Measurements from ENCODE around the gene PCBP3. TPM values are rescaled to one million over a fixed set of nuclear protein-coding genes. Genes with fewer than 3 reads are reported as not detected.

PCBP3 gene
- total RNA-seq, 1 donor from 2014 or later: 8.2 TPM

DNA sequence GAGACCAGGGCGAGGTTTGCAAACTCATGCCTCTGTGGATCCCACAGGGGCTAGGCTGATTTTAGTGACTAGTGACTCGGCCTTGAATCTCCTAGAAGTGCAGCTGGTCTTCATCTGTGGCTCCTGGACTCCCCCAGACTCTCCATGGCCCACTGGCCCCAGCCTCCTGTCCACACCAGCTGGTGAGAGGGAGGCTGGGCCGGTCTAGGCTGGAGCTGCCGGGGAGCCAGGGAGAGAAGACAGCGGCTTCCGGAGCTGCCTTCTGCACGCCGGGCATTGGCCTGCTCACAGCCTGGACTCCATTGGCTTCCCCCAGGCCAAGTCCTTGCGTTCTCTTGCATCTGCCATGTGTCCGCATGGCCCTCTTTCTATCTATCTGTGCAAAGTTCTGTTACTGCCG lies 285.9 kb downstream of the PCBP3 start:
- intact Hi-C loops (cut with micrococcal nuclease): no loop called here
- no peak overlapping the region for H3K4me3 Mint-ChIP-seq
- no peak for DNase-seq (ENCODE audit: low spot score)
- H3K9me3 Mint-ChIP-seq: no peaks in the 10 kb centered on the region
- H3K27ac Mint-ChIP-seq: no peak overlapping the region
- H3K27me3 Mint-ChIP-seq (ENCODE audit: insufficient read depth): no peaks in the 10 kb centered on the region
- no peaks in the 10 kb centered on the region for H3K36me3 Mint-ChIP-seq (ENCODE audit: low read depth)
- no peaks in the 10 kb centered on the region for H3K4me1 Mint-ChIP-seq (ENCODE audit: low read depth)

DNA sequence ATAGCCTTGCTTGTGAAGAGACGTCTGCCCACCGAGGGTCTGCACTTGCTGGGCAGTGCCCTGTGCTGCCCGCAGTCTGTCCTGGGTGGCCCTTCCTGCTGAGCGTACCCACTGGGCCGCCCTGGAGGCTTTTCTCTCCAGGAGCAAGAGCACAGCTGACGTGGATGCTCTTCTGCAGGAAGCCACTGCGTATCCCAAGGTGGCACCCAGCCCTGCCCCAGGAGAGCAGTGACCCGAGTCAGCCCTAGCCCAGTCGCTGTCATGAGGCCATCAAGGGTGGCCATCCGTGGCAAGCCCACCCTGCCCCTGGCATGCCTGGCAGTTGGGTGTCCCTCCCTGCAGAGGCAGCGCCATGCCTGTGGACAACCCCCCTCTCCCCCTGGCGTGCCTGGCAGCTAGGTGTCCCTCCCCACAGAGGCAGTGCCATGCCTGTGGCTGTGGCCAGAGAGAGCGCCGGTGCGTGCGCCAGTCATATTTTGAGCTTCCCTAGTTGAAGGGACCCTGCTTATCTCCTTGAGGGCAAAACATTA lies 286.8 kb downstream of the PCBP3 start:
- no peak overlapping the region for H3K27ac Mint-ChIP-seq
- intact Hi-C loops (cut with micrococcal nuclease): no loop called here
- H3K9me3 Mint-ChIP-seq: no peaks in the 10 kb centered on the region

DNA sequence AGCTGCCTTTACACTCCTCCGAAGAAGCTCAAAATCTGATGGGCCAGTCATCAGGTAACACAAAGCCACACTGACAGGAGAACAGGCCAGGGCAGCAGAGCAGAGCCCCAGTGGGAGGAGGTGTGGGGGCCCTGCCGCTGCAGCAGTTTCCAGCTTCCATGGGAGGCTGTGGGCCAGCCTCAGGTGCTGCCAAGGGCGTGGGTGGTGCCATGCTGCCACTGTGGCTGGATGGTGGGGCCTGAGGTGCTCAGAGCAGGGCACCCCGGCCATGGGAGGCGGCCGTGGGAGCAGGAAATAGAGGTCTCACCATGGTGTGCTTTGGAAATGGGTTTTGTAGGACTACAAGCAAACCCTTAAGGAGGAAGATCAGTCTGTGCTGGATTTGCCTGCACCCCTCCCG lies 287.3 kb downstream of the PCBP3 start:
- no peak for DNase-seq (ENCODE audit: low spot score)
- Mint-ChIP-seq H3K36me3 (ENCODE audit: low read depth) (no peaks in the 10 kb centered on the region), H3K4me3 (no peak overlapping the region), H3K4me1 (ENCODE audit: low read depth) (no peaks in the 10 kb centered on the region), H3K9me3 (no peaks in the 10 kb centered on the region), H3K27me3 (ENCODE audit: insufficient read depth) (no peaks in the 10 kb centered on the region), H3K27ac (no peak overlapping the region)
- intact Hi-C loops (cut with micrococcal nuclease): no loop called here

More for the DNA sequence above, 286.8 kb downstream of the PCBP3 start:
- Mint-ChIP-seq H3K4me3 (no peak overlapping the region), H3K4me1 (ENCODE audit: low read depth) (no peaks in the 10 kb centered on the region), H3K36me3 (ENCODE audit: low read depth) (no peaks in the 10 kb centered on the region), H3K27me3 (ENCODE audit: insufficient read depth) (no peaks in the 10 kb centered on the region)
- DNase-seq (ENCODE audit: low spot score): no peak

DNA sequence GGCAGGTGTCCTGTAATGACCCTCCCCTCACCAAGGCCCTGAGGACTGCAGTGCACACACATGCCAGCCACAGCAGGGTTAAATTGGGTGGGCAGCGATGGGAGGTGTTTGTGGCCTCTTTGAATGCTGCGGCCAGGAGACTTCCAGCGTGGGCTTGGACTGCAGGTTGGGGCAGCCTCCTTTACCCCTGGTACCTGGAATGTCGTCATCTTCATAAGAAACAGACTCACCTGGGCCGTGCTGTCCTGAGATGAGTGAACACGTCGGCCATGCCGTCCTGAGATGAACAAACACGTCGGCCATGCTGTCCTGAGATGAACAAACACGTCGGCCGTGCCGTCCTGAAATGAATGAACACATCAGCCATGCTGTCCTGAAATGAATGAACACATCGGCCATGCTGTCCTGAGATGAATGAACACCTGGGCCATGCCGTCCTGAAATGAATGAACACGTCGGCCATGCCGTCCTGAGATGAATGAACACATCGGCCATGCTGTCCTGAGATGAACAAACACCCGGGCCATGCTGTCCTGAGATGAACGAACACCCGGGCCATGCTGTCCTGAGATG lies 288.0 kb downstream of the PCBP3 start:
- no peaks in the 10 kb centered on the region for H3K27me3 Mint-ChIP-seq (ENCODE audit: insufficient read depth)
- no peak overlapping the region for H3K4me3 Mint-ChIP-seq
- no peak for DNase-seq (ENCODE audit: low spot score)
- no peaks in the 10 kb centered on the region for H3K4me1 Mint-ChIP-seq (ENCODE audit: low read depth)
- intact Hi-C loops (cut with micrococcal nuclease): no loop called here
- no peak overlapping the region for H3K27ac Mint-ChIP-seq
- H3K9me3 Mint-ChIP-seq: no peaks in the 10 kb centered on the region
- no peaks in the 10 kb centered on the region for H3K36me3 Mint-ChIP-seq (ENCODE audit: low read depth)

DNA sequence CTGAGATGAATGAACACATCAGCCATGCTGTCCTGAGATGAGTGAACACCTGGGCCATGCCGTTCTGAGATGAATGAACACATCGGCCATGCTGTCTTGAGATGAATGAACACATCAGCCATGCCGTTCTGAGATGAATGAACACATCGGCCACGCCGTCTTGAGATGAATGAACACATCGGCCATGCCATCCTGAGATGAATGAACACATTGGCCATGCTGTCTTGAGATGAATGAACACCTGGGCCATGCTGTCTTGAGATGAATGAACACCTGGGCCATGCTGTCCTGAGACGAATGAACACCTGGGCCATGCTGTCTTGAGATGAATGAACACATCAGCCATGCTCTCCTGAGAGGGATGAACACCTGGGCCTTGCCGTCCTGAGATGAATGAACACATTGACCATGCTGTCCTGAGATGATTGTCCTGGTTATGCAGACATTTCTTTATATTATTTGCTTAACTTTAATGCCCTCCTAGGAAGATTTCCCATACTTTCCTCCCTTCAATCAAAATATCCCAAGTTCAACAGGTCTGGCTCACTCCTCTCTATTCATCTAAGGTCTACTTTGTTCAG lies 289.5 kb downstream of the PCBP3 start:
- Mint-ChIP-seq H3K9me3 (no peaks in the 10 kb centered on the region), H3K4me3 (no peak overlapping the region), H3K36me3 (ENCODE audit: low read depth) (no peaks in the 10 kb centered on the region), H3K27me3 (ENCODE audit: insufficient read depth) (no peaks in the 10 kb centered on the region), H3K27ac (no peak overlapping the region), H3K4me1 (ENCODE audit: low read depth) (no peaks in the 10 kb centered on the region)
- no peak for DNase-seq (ENCODE audit: low spot score)
- intact Hi-C loops (cut with micrococcal nuclease): no loop called here

DNA sequence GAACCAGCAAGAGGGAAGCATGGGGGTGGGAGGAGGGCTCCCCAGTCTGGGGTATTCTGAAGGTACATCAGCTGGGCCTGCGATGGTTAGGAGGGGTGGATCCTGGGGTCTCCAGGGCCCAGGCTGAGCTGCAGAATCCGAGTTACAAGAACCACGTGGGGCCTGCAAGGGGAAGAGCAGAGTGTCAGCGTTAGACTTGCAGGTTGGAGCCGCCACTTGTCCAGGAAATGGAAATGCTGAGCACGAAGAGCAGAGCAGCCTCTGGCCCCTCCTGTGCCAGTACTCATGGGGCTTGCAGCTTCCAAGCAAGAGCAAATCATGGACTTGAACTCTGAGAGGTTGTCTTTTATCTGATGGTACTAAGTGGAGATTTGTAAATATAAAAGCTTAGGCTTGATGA lies 290.6 kb downstream of the PCBP3 start:
- H3K9me3 Mint-ChIP-seq: no peaks in the 10 kb centered on the region
- H3K4me1 Mint-ChIP-seq (ENCODE audit: low read depth): no peaks in the 10 kb centered on the region
- DNase-seq (ENCODE audit: low spot score): no peak
- intact Hi-C loops (cut with micrococcal nuclease): no loop called here
- H3K4me3 Mint-ChIP-seq: no peak overlapping the region
- no peaks in the 10 kb centered on the region for H3K27me3 Mint-ChIP-seq (ENCODE audit: insufficient read depth)
- no peaks in the 10 kb centered on the region for H3K36me3 Mint-ChIP-seq (ENCODE audit: low read depth)
- H3K27ac Mint-ChIP-seq: no peak overlapping the region

DNA sequence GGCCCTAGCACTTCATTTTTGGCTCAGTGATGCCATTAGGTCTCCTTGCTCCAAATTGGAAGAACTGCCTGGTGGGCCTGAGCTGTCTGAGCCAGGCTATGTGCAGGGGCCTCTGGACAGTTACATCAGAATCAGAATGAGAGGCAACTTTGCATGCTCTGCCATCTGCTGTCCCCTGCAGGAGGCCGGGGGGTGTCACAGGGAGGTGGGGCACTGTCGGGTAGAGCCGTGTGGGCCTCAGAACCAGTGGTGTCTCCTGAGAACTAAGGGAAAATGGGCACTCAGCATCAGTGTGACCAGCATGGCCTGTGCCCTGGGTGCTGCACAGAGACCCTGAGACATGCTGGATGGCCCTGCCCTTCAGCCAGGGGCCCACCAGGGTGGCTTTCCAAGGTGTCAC lies 291.0 kb downstream of the PCBP3 start:
- Mint-ChIP-seq H3K9me3 (no peaks in the 10 kb centered on the region), H3K27ac (no peak overlapping the region), H3K36me3 (ENCODE audit: low read depth) (no peaks in the 10 kb centered on the region), H3K27me3 (ENCODE audit: insufficient read depth) (no peaks in the 10 kb centered on the region), H3K4me3 (no peak overlapping the region), H3K4me1 (ENCODE audit: low read depth) (no peaks in the 10 kb centered on the region)
- intact Hi-C loops (cut with micrococcal nuclease): no loop called here
- DNase-seq (ENCODE audit: low spot score): no peak

DNA sequence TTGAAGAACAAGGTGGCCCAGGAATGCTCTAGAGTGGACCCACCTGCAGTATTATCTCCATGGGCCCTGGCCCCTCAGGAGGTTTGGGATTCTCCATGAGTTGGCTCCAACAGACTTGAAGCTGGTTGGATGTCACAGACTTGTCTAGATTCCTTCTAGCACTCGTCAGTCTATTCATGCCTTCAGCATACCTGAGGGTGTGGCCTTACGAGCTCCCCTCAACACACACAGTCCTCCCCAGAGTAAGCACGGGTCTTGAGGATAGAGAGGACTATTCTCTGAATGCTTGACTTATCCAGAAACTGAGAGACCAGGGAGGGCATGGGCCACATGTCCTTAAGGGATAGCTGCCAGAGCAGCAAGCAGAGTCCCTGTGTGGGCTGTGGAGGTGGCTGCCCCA lies 292.1 kb downstream of the PCBP3 start:
- intact Hi-C loops (cut with micrococcal nuclease): no loop called here
- H3K9me3 Mint-ChIP-seq: no peaks in the 10 kb centered on the region
- H3K4me3 Mint-ChIP-seq: no peak overlapping the region

DNA sequence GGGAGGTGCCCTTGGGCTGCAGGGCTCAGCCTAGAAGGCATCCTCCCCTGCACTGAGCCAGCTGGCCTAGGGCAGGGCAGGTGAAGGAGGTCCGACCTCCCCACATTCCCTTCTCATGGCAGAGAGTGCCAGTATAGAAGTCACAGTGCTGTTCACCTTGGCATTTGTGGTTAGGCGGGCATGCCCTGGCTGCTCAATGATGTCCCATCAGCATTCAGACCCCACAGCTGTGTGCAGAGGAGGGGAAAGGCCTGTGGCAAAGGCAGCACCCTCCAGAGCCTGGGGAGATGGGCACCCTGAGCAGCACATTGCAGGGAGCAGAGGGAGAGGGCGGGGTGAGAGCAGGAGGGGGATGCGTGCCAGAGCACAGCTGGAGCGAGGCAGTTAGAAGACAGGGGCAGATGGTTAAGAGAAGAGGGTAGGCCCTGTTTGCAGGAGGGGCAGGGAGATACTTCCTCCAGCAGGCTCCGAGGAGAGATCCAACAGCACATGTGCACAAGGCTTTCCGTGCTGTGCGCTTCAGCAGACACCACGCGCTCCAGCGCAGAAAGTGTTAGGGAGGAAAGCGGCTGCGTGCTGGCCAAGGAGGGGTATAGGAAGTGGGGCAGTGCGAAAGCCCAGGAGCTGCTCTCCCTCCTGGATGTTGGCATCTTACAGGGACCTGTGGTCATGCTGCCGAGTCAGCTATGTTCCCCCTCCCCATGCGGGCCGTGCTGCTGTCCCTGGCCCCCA lies 294.4 kb downstream of the PCBP3 start:
- intact Hi-C loops (cut with micrococcal nuclease): no loop called here
- no peak for DNase-seq (ENCODE audit: low spot score)
- no peak overlapping the region for H3K27ac Mint-ChIP-seq
- no peaks in the 10 kb centered on the region for H3K4me1 Mint-ChIP-seq (ENCODE audit: low read depth)
- H3K27me3 Mint-ChIP-seq (ENCODE audit: insufficient read depth): no peaks in the 10 kb centered on the region
- H3K36me3 Mint-ChIP-seq (ENCODE audit: low read depth): no peaks in the 10 kb centered on the region
- H3K4me3 Mint-ChIP-seq: no peak overlapping the region
- no peaks in the 10 kb centered on the region for H3K9me3 Mint-ChIP-seq

More for the DNA sequence above, 292.1 kb downstream of the PCBP3 start:
- no peaks in the 10 kb centered on the region for H3K36me3 Mint-ChIP-seq (ENCODE audit: low read depth)
- DNase-seq (ENCODE audit: low spot score): no peak
- H3K27me3 Mint-ChIP-seq (ENCODE audit: insufficient read depth): no peaks in the 10 kb centered on the region
- no peaks in the 10 kb centered on the region for H3K4me1 Mint-ChIP-seq (ENCODE audit: low read depth)
- no peak overlapping the region for H3K27ac Mint-ChIP-seq

DNA sequence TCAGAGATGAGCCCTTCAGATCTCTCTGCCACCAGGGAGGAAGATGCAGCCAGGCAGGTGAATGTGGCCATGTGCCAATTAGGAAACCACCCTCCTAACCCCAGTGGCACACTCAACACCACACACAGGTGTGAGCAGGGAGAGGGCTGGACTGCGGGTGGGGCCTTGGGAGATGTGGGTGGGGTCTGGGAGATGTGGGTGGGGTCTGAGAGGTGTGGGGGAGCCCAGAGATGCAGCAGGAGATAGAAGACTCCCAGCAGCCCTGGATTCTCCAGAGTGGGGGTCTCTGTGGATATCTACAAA lies 294.9 kb downstream of the PCBP3 start:
- Mint-ChIP-seq H3K27ac (no peak overlapping the region), H3K36me3 (ENCODE audit: low read depth) (no peaks in the 10 kb centered on the region), H3K27me3 (ENCODE audit: insufficient read depth) (no peaks in the 10 kb centered on the region), H3K4me3 (no peak overlapping the region), H3K9me3 (no peaks in the 10 kb centered on the region), H3K4me1 (ENCODE audit: low read depth) (no peaks in the 10 kb centered on the region)
- intact Hi-C loops (cut with micrococcal nuclease): no loop called here
- DNase-seq (ENCODE audit: low spot score): no peak

DNA sequence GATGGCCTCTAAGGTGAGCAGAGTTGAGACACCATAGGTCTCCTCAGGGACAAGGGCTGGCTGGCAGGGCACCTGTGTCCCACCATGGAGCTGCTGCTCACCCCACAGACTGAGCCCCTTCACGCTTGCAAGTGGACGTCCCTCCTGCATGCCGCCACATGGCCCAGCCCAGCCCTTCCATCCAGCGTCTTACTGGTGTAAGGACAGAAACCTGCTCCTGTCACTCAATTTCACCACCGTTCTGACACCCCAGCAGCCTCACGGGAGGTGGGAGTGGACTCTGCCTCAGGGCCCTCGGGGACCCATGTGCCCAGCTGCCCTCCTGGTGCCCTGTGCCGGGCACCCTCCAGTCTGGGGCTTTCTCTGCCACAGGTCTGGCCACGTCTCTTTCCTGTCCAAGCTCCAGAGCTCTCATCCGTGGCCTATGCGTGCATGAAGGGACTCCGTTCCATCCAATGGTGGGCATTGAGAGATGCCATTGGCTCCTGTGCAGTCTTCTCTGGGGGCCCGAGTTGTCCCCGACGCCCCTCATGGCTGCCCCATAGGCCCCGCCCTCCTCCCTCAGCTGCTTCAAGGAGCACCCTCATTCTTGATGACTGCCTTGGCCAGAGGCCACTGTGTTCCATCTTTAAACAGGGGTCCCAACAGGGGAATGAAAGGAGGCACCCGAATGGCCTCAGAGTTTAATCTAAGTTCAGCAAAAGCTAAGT lies 295.4 kb downstream of the PCBP3 start:
- no peak for DNase-seq (ENCODE audit: low spot score)
- intact Hi-C loops (cut with micrococcal nuclease): no loop called here
- Mint-ChIP-seq H3K4me3 (no peak overlapping the region), H3K4me1 (ENCODE audit: low read depth) (no peaks in the 10 kb centered on the region), H3K27ac (no peak overlapping the region), H3K36me3 (ENCODE audit: low read depth) (no peaks in the 10 kb centered on the region), H3K27me3 (ENCODE audit: insufficient read depth) (no peaks in the 10 kb centered on the region), H3K9me3 (no peaks in the 10 kb centered on the region)

DNA sequence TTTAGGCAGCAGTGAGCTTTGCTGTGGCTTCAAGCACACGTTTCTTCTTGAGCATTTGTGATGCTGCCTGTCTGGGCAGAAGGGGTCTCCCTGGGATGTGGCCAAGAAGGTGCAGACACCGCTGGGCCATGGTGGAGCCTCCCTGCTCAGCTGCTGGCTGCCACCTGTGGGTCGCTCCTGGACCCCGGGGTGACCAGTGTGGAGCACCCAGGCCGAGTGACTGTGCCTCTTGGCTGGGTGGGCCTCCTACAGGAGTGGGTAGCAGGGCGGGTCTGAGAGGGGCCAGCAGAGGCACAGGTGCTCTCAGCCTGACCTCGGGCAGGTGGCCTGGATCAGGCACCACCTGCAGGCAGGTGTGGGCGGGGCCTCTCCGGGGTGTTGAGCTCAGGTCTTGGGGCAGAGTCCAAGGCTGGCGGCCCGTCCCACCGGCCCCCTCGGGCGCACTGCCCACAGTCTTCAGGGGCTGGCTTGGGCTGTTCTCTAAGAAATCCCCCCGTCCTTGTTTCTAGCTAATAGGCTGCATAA lies 296.1 kb downstream of the PCBP3 start:
- no peaks in the 10 kb centered on the region for H3K36me3 Mint-ChIP-seq (ENCODE audit: low read depth)

DNA sequence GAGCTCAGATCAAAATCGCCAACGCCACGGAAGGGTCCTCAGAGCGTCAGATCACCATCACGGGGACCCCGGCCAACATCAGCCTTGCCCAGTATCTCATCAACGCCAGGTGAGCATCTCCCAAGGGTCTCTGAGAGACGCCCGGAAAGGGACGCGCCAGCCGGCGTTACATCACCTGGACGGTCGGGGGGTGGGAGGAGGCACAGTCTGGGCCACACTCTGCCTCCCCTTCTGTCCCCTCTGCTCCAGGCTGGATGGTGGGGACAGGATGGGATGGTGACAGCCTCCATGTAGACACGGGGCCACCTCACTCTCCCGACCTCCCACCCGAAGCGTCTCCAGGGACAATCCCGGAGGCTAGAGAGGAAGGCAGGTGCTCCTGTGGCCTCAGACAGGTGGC lies 296.6 kb downstream of the PCBP3 start:
- Mint-ChIP-seq H3K9me3 (no peaks in the 10 kb centered on the region), H3K27ac (no peak overlapping the region), H3K4me1 (ENCODE audit: low read depth) (no peaks in the 10 kb centered on the region), H3K27me3 (ENCODE audit: insufficient read depth) (no peaks in the 10 kb centered on the region), H3K4me3 (no peak overlapping the region), H3K36me3 (ENCODE audit: low read depth) (no peaks in the 10 kb centered on the region)
- DNase-seq (ENCODE audit: low spot score): no peak
- intact Hi-C loops (cut with micrococcal nuclease): no loop called here

More for the DNA sequence above, 296.1 kb downstream of the PCBP3 start:
- no peaks in the 10 kb centered on the region for H3K4me1 Mint-ChIP-seq (ENCODE audit: low read depth)
- intact Hi-C loops (cut with micrococcal nuclease): no loop called here
- H3K27ac Mint-ChIP-seq: no peak overlapping the region
- no peak for DNase-seq (ENCODE audit: low spot score)
- H3K27me3 Mint-ChIP-seq (ENCODE audit: insufficient read depth): no peaks in the 10 kb centered on the region
- no peaks in the 10 kb centered on the region for H3K9me3 Mint-ChIP-seq
- H3K4me3 Mint-ChIP-seq: no peak overlapping the region

Measured in activated T-helper 1 cell treated with anti-CD3 and anti-CD28 coated beads, Interleukin-12 subunit alpha, Interleukin-12 subunit beta, Interleukin-2, Interleukin-4 antibody, amounts not matched to agents 30 ng/mL and 10 ng/mL and 1 ng/mL, durations not matched to agents 14 hours and 24 hours and 36 hours (primary cell).